Tibial artery (tissue), 4 donors: ENCODE results near the gene WDR91.

Experiments
- DNase-seq, 2 donors: peaks; one replicate each; pipeline ENCODE4 v3.0.0-alpha.2; 2019
- H3K27ac ChIP-seq, 2 donors: fragments of 200-600 bp; sonication (generic) in 1 of 2; 1 replicate in 1 of 2; 2 replicates in 1 of 2; pipeline ENCODE4 v1.5.1; 2018 to 2019; ENCODE audit warnings: mild to moderate bottlenecking in 1 of 2
- H3K27me3 ChIP-seq, 2 donors: fragments of 200-600 bp; sonication (generic) in 1 of 2; one replicate each; pipeline versions ENCODE4 v1.5.1 to v1.6.0; 2016 to 2019
- H3K36me3 ChIP-seq, 3 donors: fragments of 200-600 bp; sonication (generic) in 2 of 3; one replicate each; pipeline ENCODE4 v1.5.1; 2016 to 2019; ENCODE audit warnings: mild to moderate bottlenecking in 2 of 3
- H3K4me1 ChIP-seq, 4 donors: fragments of 200-600 bp; sonication (generic) in 2 of 4; 1 replicate in 3 of 4; 2 replicates in 1 of 4; pipeline ENCODE4 v1.5.1; 2016 to 2019
- H3K4me3 ChIP-seq, 2 donors: fragments of 200-600 bp; sonication (generic) in 1 of 2; 1 replicate in 1 of 2; 2 replicates in 1 of 2; pipeline ENCODE4 v1.5.1; 2018 to 2019; ENCODE audit warnings: mild to moderate bottlenecking in 2 of 2
- H3K9me3 ChIP-seq, 3 donors: fragments of 200-600 bp; sonication (generic) in 1 of 3; one replicate each; pipeline ENCODE4 v1.5.1; 2016 to 2019
- intact Hi-C: fragments of 100-400 bp; cut with DNase I; formaldehyde crosslinking; loops from one replicate; pipeline ENCODE4 v1.15.0; 2023; ENCODE audit warnings: low total_unique reads
- TF ChIP-seq, protein P1 (sequence below), 2 experiments: fragments of 200-600 bp in 1 of 2; fragments of 450-650 bp in 1 of 2; IDR thresholded peaks; one replicate each; pipeline ENCODE4 v1.5.1; 2017 to 2019; ENCODE audit warnings: antibody characterized with exemption in 2 of 2, mild to moderate bottlenecking in 1 of 2, moderate library complexity in 1 of 2

Gene WDR91

DNA sequence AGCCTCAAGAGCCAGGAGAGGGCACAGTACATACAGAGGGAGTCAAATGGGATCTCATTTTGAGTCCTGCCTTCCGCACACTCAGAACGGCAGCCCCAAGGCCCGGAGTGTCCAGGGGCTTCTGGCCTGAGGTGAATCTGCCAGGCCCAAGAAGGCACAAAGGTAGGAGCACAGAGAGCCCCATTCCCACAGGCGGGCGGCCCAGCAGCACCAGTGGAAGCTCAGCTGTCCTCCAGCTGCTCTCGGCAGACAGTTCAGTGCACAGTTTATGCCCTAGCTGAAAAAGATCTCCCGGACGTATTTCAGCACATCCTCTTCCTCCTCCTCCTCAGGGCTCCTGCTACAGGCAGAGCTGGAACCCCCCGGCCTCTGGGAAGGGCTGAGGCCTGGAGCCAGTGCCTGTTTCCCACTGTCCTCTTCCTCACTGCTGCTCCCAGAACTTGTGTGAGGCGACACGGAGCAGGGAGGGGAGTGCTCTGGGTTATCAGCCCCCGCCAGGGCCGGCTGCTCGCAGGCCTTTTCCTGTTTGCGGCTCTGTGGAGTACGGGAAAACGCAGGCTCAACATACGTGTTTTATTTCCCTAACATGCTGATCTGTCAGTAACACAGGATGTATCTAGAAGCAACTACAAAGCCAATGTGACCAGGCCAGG lies 44.9 kb downstream of the WDR91 start:
- intact Hi-C loops = loop anchor here (10.0 kb wide), 1 partner anchor 172 kb away; no protein-coding TSS in a partner anchor
- H3K27ac ChIP-seq = no peak overlapping the region

DNA sequence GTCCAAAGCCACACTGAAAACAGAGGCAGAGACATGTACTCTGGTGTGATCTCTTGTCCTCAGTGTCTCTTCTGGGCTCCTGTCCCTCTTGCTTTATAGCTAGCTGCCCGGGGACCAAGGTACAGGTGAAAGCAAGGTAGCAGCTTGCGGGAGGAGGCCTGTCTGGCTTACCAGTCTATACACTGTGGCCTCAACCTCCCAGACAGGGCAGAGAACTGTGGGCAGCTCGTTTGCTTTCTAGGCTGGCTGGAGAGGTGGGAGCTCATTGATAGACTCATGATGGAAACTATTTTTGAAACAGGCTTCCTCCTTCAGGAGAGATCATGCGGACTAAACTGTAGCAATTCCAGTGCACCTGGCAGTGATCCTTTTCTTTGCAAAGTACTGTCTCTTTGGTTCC lies 45.5 kb downstream of the WDR91 start:
- intact Hi-C loops = loop anchor here (10.0 kb wide), 1 partner anchor 171 kb away; no protein-coding TSS in a partner anchor
- TF ChIP-seq, protein P1, sequence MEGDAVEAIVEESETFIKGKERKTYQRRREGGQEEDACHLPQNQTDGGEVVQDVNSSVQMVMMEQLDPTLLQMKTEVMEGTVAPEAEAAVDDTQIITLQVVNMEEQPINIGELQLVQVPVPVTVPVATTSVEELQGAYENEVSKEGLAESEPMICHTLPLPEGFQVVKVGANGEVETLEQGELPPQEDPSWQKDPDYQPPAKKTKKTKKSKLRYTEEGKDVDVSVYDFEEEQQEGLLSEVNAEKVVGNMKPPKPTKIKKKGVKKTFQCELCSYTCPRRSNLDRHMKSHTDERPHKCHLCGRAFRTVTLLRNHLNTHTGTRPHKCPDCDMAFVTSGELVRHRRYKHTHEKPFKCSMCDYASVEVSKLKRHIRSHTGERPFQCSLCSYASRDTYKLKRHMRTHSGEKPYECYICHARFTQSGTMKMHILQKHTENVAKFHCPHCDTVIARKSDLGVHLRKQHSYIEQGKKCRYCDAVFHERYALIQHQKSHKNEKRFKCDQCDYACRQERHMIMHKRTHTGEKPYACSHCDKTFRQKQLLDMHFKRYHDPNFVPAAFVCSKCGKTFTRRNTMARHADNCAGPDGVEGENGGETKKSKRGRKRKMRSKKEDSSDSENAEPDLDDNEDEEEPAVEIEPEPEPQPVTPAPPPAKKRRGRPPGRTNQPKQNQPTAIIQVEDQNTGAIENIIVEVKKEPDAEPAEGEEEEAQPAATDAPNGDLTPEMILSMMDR (IDR thresholded peaks at IDR 0.05) = no peak
- no peaks in the 10 kb centered on the region for H3K27me3 ChIP-seq
- H3K4me3 ChIP-seq = no peak overlapping the region
- H3K27ac ChIP-seq = no peak overlapping the region
- H3K36me3 ChIP-seq = peaks cover 19 to 57% (median 34%) of the 10 kb centered on the region in 3 donors
- DNase-seq = peak in 1 of 2 donors; percentile 25
- H3K9me3 ChIP-seq = no peaks in the 10 kb centered on the region
- H3K4me1 ChIP-seq = peaks cover 0 to 40% (median 30%) of the 10 kb centered on the region in 4 donors

More for the DNA sequence above, 44.9 kb downstream of the WDR91 start:
- Histone ChIP-seq H3K27me3 (no peaks in the 10 kb centered on the region), H3K4me1 (peaks cover under 1 to 37% (median 32%) of the 10 kb centered on the region in 4 donors), H3K4me3 (no peak overlapping the region), H3K36me3 (peaks cover 19 to 57% (median 34%) of the 10 kb centered on the region in 3 donors), H3K9me3 (no peaks in the 10 kb centered on the region)
- TF ChIP-seq, protein P1 (IDR thresholded peaks at IDR 0.05) = no peak
- DNase-seq = peak in 1 of 2 donors; percentile 66

DNA sequence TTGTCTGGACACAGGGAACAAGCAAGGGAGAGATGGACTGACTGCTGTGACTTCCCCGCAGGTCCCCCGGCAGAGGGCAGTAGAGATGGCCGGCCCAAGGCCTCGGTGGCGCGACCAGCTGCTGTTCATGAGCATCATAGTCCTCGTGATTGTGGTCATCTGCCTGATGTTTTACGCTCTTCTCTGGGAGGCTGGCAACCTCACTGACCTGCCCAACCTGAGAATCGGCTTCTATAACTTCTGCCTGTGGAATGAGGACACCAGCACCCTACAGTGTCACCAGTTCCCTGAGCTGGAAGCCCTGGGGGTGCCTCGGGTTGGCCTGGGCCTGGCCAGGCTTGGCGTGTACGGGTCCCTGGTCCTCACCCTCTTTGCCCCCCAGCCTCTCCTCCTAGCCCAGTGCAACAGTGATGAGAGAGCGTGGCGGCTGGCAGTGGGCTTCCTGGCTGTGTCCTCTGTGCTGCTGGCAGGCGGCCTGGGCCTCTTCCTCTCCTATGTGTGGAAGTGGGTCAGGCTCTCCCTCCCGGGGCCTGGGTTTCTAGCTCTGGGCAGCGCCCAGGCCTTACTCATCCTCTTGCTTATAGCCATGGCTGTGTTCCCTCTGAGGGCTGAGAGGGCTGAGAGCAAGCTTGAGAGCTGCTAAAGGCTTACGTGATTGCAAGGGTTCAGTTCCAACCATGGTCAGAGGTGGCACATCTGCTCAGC lies 46.8 kb downstream of the WDR91 start:
- no peak overlapping the region for H3K4me3 ChIP-seq
- H3K27me3 ChIP-seq = no peaks in the 10 kb centered on the region
- DNase-seq = peak in 1 of 2 donors; percentile 69
- peaks cover 19 to 57% (median 34%) of the 10 kb centered on the region in 3 donors for H3K36me3 ChIP-seq
- peak overlapping the region in 1 of 2 donors; percentile 52 for H3K27ac ChIP-seq
- TF ChIP-seq, protein P1 (IDR thresholded peaks at IDR 0.05) = no peak
- no peaks in the 10 kb centered on the region for H3K9me3 ChIP-seq
- intact Hi-C loops = loop anchor here (10.0 kb wide), 1 partner anchor 170 kb away; no protein-coding TSS in a partner anchor
- H3K4me1 ChIP-seq = peaks cover 0 to 46% (median 39%) of the 10 kb centered on the region in 4 donors

DNA sequence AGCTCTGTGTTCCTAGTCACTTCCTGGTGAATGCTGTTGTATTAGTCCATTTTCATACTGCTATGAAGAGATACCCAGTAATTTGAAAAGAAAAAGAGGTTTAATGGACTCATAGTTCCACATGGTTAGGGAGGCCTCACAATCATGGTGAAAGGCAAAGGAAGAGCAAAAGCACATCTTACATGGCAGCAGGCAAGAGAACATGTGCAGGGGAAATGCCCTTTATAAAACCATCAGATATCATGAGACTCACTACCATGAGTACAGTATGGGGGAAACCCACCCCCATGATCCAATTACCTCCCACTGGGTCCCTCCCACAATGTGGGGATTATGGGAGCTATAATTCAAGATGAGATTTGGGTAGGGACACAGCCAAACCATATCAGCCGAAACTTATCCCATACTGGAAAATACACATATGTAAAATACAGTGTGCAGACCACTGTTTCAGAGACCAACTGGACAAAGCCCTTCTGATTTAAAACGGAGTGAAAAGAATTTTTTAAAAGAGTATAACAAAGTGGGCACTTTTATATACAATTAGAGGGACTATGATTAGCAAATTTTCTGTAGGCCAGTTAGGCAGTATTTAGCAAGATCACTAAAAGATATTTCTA lies 48.8 kb downstream of the WDR91 start:
- Histone ChIP-seq H3K27ac (no peak overlapping the region), H3K4me1 (peaks cover 0 to 34% (median 25%) of the 10 kb centered on the region in 4 donors), H3K27me3 (no peaks in the 10 kb centered on the region), H3K9me3 (no peaks in the 10 kb centered on the region), H3K4me3 (no peak overlapping the region), H3K36me3 (peaks cover 19 to 43% (median 26%) of the 10 kb centered on the region in 3 donors)
- no peak for DNase-seq
- intact Hi-C loops = loop anchor here (10.0 kb wide), 1 partner anchor 168 kb away; no protein-coding TSS in a partner anchor
- TF ChIP-seq, protein P1 (IDR thresholded peaks at IDR 0.05) = no peak

DNA sequence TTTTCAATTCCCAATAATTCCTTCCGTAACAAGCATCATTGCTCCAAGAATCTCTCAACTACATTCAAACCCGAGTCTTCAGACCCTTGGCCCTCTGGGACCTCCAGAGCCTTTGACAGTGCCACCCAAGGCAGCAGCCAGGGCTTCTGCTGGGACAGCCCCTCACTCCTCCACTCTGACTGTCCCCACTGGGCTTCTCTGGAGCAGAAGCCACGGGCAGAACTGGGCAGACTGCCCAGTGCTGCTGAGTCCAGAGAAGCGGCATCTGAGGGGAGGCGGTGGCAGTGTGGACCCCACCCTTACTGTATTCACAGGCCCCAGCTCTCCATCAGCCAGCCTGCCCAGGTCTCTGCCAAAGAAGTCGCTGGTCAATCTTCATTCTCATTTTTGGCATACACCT lies 49.7 kb downstream of the WDR91 start:
- peaks cover 0 to 32% (median 20%) of the 10 kb centered on the region in 4 donors for H3K4me1 ChIP-seq

More for the DNA sequence above, 49.7 kb downstream of the WDR91 start:
- Histone ChIP-seq H3K27me3 (no peaks in the 10 kb centered on the region), H3K9me3 (peaks cover 0 to 4% (median 0%) of the 10 kb centered on the region in 3 donors), H3K4me3 (no peak overlapping the region), H3K27ac (no peak overlapping the region), H3K36me3 (peaks cover 16 to 35% (median 24%) of the 10 kb centered on the region in 3 donors)
- intact Hi-C loops = loop anchor here (10.0 kb wide), 1 partner anchor 167 kb away; no protein-coding TSS in a partner anchor
- DNase-seq = peak in 1 of 2 donors; percentile 62
- TF ChIP-seq, protein P1 (IDR thresholded peaks at IDR 0.05) = no peak
